Neutrophil (primary cell): ENCODE measurements around the gene TAGLN3.

Experiments used
- H3K27ac ChIP-seq: fragments of 200-600 bp; sonication (generic); 2 replicates; pipeline ENCODE4 v1.5.1; 2016; ENCODE audit warnings: mild to moderate bottlenecking, moderate library complexity
- H3K27me3 ChIP-seq: fragments of 200-600 bp; sonication (generic); 2 replicates; pipeline ENCODE4 v1.6.0; 2016; ENCODE audit warnings: mild to moderate bottlenecking
- H3K36me3 ChIP-seq: fragments of 200-600 bp; sonication (generic); 2 replicates; pipeline ENCODE4 v1.5.1; 2017
- H3K4me1 ChIP-seq, 2 experiments: fragments of 200-600 bp in 1 of 2; sonication (generic) in 1 of 2; 1 replicate in 1 of 2; 2 replicates in 1 of 2; pipeline versions ENCODE4 v1.5.1 to v1.6.1; 2013 to 2016; ENCODE audit warnings: low read depth in 1 of 2, low read length in 1 of 2, mild to moderate bottlenecking in 1 of 2, moderate library complexity in 1 of 2; ENCODE audit not compliant: control insufficient read depth in 1 of 2, insufficient read depth in 1 of 2
- H3K4me3 ChIP-seq, 2 experiments: fragments of 200-600 bp in 1 of 2; sonication (generic) in 1 of 2; 1 replicate in 1 of 2; 2 replicates in 1 of 2; pipeline ENCODE4 v1.5.1; 2013 to 2016; ENCODE audit warnings: low read depth in 1 of 2, low read length in 1 of 2, mild to moderate bottlenecking in 1 of 2, moderate library complexity in 1 of 2
- H3K9me3 ChIP-seq: fragments of 200-600 bp; sonication (generic); 2 replicates; pipeline ENCODE4 v1.5.1; 2016
- TF ChIP-seq, protein P1 (sequence below): fragments of 200-600 bp; sonication (generic); IDR thresholded peaks from 2 replicates; pipeline ENCODE4 v1.5.1; 2016; ENCODE audit warnings: antibody characterized with exemption

The TAGLN3 gene

GRCh38 chr3:111970376-111970775 lies 28.3 kb upstream of the TAGLN3 start:
- no peak overlapping the region for H3K27ac ChIP-seq
- no peaks in the 10 kb centered on the region for H3K36me3 ChIP-seq
- no peaks in the 10 kb centered on the region for H3K27me3 ChIP-seq
- no peaks in the 10 kb centered on the region for H3K4me1 ChIP-seq
- no peak overlapping the region for H3K4me3 ChIP-seq
- H3K9me3 ChIP-seq: no peaks in the 10 kb centered on the region
- TF ChIP-seq, protein P1, sequence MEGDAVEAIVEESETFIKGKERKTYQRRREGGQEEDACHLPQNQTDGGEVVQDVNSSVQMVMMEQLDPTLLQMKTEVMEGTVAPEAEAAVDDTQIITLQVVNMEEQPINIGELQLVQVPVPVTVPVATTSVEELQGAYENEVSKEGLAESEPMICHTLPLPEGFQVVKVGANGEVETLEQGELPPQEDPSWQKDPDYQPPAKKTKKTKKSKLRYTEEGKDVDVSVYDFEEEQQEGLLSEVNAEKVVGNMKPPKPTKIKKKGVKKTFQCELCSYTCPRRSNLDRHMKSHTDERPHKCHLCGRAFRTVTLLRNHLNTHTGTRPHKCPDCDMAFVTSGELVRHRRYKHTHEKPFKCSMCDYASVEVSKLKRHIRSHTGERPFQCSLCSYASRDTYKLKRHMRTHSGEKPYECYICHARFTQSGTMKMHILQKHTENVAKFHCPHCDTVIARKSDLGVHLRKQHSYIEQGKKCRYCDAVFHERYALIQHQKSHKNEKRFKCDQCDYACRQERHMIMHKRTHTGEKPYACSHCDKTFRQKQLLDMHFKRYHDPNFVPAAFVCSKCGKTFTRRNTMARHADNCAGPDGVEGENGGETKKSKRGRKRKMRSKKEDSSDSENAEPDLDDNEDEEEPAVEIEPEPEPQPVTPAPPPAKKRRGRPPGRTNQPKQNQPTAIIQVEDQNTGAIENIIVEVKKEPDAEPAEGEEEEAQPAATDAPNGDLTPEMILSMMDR: no peak

GRCh38 chr3:111971533-111972130 lies 27.1 kb upstream of the TAGLN3 start:
- TF ChIP-seq, protein P1: no peak
- Histone ChIP-seq H3K9me3 (no peaks in the 10 kb centered on the region), H3K27ac (no peak overlapping the region), H3K27me3 (peaks cover 10% of the 10 kb centered on the region), H3K36me3 (no peaks in the 10 kb centered on the region), H3K4me1 (no peaks in the 10 kb centered on the region), H3K4me3 (no peak overlapping the region)

GRCh38 chr3:111972891-111973290 lies 25.8 kb upstream of the TAGLN3 start:
- Histone ChIP-seq H3K4me1 (no peaks in the 10 kb centered on the region), H3K9me3 (no peaks in the 10 kb centered on the region), H3K27ac (no peak overlapping the region), H3K27me3 (peaks cover 22% of the 10 kb centered on the region), H3K4me3 (no peak overlapping the region), H3K36me3 (no peaks in the 10 kb centered on the region)
- TF ChIP-seq, protein P1: no peak

DNA sequence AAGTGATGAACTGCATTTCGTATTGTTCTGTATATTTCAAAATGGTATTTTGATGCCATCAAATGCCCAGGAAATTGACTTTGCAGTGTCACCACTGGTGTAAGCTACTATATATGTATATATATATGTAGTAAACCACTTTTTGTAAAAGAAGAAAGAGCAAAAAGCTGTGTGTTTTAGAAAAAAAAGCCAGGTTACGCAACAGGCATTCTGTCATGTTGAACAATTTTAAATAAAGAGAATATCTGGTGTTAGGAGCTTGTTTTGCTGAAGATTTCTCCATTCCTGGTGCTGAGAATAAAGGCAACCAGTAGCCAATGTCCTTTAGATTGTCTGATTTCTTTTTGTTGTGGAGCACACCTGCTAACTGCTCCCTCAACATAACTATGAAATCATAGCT lies 23.6 kb upstream of the TAGLN3 start:
- H3K4me3 ChIP-seq: no peak overlapping the region
- H3K27me3 ChIP-seq: peaks cover 22% of the 10 kb centered on the region
- peaks cover 11 to 14% of the 10 kb centered on the region in 2 experiments for H3K4me1 ChIP-seq
- H3K36me3 ChIP-seq: no peaks in the 10 kb centered on the region
- H3K9me3 ChIP-seq: no peaks in the 10 kb centered on the region
- TF ChIP-seq, protein P1: no peak
- no peak overlapping the region for H3K27ac ChIP-seq

DNA sequence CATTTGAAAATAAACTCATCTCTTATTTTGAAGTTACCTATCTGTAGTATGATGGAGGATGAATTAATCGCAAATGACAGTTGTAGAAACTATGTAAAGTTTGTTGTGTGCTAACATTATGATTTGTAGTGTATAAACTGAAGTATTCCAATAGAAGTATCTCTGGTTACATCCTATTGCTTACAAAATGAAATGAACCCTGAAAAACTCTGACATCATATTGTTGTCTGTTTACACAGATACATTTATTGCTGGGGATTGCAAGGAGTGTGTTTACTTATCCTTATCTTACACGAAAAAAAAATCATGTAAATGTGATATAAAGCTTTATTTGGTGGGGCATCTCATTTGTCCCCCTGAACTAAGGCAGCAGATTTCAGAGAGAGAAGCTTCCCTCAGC lies 22.5 kb upstream of the TAGLN3 start:
- H3K4me1 ChIP-seq: peaks cover 18 to 20% of the 10 kb centered on the region in 2 experiments
- no peaks in the 10 kb centered on the region for H3K9me3 ChIP-seq
- no peaks in the 10 kb centered on the region for H3K36me3 ChIP-seq
- no peak overlapping the region for H3K27ac ChIP-seq
- H3K4me3 ChIP-seq: no peak overlapping the region
- TF ChIP-seq, protein P1: no peak
- peaks cover 22% of the 10 kb centered on the region for H3K27me3 ChIP-seq
